ENCODE measurements around the gene ITGA11.

The ITGA11 gene

DNA sequence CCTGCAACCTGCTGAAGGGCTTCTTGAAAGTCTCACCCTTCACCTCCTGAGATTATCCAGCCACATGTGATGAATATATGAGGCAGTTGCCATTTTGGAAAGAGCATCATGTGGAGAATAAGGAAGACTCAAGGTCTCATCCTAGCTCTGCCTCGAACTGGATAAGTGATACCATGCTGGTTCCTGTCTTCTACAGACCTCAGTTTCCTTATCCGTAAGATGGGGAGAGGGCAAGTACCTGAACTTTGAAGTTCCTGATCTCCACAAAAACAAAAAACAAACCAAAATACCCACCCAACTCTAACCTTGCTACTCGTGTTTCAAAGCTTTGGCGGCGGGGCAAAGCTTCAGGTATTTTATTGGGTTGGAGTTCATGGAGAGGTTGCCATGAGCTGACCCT lies 31.5 kb upstream of the ITGA11 start:
- H3K4me3 ChIP-seq (replicated peaks; ENCODE audit: low read depth, low read length): no peak overlapping the region
- no peak for DNase-seq (ENCODE audit: extremely low read depth, insufficient read length)
- H3K36me3 ChIP-seq (ENCODE audit: control insufficient read depth, insufficient read depth, low read length): no peaks in the 10 kb centered on the region
- TF ChIP-seq, protein P1, sequence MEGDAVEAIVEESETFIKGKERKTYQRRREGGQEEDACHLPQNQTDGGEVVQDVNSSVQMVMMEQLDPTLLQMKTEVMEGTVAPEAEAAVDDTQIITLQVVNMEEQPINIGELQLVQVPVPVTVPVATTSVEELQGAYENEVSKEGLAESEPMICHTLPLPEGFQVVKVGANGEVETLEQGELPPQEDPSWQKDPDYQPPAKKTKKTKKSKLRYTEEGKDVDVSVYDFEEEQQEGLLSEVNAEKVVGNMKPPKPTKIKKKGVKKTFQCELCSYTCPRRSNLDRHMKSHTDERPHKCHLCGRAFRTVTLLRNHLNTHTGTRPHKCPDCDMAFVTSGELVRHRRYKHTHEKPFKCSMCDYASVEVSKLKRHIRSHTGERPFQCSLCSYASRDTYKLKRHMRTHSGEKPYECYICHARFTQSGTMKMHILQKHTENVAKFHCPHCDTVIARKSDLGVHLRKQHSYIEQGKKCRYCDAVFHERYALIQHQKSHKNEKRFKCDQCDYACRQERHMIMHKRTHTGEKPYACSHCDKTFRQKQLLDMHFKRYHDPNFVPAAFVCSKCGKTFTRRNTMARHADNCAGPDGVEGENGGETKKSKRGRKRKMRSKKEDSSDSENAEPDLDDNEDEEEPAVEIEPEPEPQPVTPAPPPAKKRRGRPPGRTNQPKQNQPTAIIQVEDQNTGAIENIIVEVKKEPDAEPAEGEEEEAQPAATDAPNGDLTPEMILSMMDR (IDR thresholded peaks at IDR 0.05; ENCODE audit: insufficient read depth, low read length, poor library complexity, severe bottlenecking): no peak
- H3K27me3 ChIP-seq (replicated peaks; ENCODE audit: control insufficient read depth, insufficient read depth, low read length): no peaks in the 10 kb centered on the region

DNA sequence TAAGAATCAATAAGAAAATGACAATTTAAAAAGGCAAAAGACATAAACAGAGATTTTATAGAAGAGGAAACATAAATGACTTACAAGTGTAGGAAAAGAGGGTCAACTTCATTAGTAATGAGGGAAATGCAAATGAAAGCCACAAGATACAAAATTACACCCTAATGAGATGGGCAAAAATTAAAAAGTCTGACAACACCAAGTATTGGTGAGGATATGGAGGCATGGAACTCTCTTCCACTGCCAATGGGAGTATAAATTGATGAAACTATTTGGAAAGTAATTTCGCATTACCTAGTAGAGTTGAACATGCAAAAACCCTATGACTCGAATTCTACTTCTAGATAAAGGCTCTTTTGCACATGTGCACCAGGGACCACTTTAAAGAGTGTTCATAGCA lies 28.2 kb upstream of the ITGA11 start:
- Histone ChIP-seq H3K4me3 (replicated peaks; ENCODE audit: low read depth, low read length) (no peak overlapping the region), H3K27me3 (replicated peaks; ENCODE audit: control insufficient read depth, insufficient read depth, low read length) (no peaks in the 10 kb centered on the region), H3K36me3 (ENCODE audit: control insufficient read depth, insufficient read depth, low read length) (no peaks in the 10 kb centered on the region)
- no peak for DNase-seq (ENCODE audit: extremely low read depth, insufficient read length)
- TF ChIP-seq, protein P1 (IDR thresholded peaks at IDR 0.05; ENCODE audit: insufficient read depth, low read length, poor library complexity, severe bottlenecking): no peak

DNA sequence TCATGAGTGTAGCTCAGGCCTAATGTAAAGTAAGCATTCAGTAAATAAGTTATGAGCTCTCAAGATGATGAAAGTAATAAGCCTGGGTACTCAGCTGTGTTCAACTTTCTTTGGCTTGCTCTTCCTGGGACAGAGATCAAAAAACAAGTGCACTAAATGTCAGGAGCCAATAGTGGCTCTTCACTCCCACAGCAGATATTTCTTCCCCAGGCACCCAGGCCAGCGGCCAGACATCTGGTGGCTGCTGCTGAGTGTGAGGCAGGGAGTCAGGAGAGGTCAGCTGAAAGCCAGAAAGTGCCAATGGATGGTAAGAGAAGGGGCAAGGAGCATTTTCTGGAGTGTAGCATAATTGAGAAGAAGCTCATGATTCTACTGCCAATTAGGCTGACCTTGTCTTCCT lies 18.2 kb upstream of the ITGA11 start:
- no peaks in the 10 kb centered on the region for H3K36me3 ChIP-seq (ENCODE audit: control insufficient read depth, insufficient read depth, low read length)
- H3K27me3 ChIP-seq (replicated peaks; ENCODE audit: control insufficient read depth, insufficient read depth, low read length): no peaks in the 10 kb centered on the region; the same call in none of the 2 replicates
- no peak overlapping the region for H3K4me3 ChIP-seq (replicated peaks; ENCODE audit: low read depth, low read length)
- DNase-seq (ENCODE audit: extremely low read depth, insufficient read length): no peak
- TF ChIP-seq, protein P1 (IDR thresholded peaks at IDR 0.05; ENCODE audit: insufficient read depth, low read length, poor library complexity, severe bottlenecking): no peak

DNA sequence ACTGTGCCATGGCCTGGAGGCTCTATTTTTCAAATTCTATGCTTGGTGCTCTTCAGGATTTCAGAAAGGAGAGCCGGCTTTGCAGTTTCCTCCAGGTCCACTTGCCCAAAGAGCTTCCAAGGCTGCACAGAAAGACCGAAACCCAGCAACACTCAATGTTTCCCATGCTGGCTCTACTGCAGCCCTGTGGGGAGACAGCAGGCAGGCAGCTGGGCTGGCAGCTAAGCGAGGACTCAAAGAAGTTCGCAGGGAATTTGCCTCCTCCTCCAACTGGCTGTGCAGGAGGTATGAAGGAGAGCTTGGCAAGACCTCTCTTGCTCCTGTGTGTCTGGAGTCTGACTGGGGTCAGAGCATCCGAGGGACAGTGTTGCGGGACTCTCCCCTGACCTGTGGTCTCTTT lies 17.4 kb upstream of the ITGA11 start:
- no peaks in the 10 kb centered on the region; the same call in none of the 2 replicates for H3K27me3 ChIP-seq (replicated peaks; ENCODE audit: control insufficient read depth, insufficient read depth, low read length)
- no peak overlapping the region for H3K4me3 ChIP-seq (replicated peaks; ENCODE audit: low read depth, low read length)
- TF ChIP-seq, protein P1 (IDR thresholded peaks at IDR 0.05; ENCODE audit: insufficient read depth, low read length, poor library complexity, severe bottlenecking): no peak
- DNase-seq (ENCODE audit: extremely low read depth, insufficient read length): no peak
- H3K36me3 ChIP-seq (ENCODE audit: control insufficient read depth, insufficient read depth, low read length): no peaks in the 10 kb centered on the region

DNA sequence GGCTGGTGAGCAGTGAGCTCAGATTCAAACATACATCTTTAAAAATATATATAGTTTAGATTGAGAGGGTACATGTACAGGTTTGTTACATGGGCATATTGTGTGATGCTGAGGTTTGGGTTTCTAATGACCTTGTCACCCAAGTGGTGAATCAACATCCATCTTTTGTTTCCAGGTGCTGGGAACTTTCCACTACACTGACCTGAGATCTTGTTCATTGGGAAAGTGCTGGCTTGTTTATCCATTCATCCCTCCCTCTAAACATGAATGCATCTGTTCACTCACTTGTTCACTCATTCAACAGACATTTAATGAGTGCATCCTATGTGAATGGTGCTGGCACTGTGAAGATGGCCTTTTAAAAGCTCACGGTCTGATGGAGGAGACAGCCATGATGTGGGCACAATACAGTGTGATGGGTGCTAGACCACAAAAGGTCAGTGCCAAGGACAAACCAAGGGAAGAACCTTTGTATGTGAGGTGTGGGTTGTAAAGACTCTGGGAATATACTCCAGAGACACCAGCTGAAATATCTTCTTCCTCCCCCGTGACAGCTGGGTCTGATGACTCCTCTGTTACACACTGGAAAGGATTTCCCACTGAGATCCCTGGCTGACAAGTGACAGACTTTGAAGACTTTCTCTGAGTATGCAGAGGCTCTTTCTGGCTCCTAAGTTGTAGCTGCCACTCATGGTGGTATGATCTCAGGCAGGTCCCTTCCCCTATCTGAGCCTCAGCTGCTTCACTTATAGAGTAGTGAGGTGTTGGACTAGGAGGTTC lies 16.2 kb upstream of the ITGA11 start:
- no peak for DNase-seq (ENCODE audit: extremely low read depth, insufficient read length)
- TF ChIP-seq, protein P1 (IDR thresholded peaks at IDR 0.05; ENCODE audit: insufficient read depth, low read length, poor library complexity, severe bottlenecking): no peak
- H3K27me3 ChIP-seq (replicated peaks; ENCODE audit: control insufficient read depth, insufficient read depth, low read length): no peaks in the 10 kb centered on the region; the same call in none of the 2 replicates
- H3K4me3 ChIP-seq (replicated peaks; ENCODE audit: low read depth, low read length): no peak overlapping the region
- no peaks in the 10 kb centered on the region for H3K36me3 ChIP-seq (ENCODE audit: control insufficient read depth, insufficient read depth, low read length)

Measured in GM06990 (cell line).